Measurements from ENCODE around the gene ARL10. TPM values are rescaled to one million over a fixed set of nuclear protein-coding genes. Genes with fewer than 3 reads are reported as not detected.

The ARL10 gene
- total RNA-seq, 1 experiment from 2014 or later, result 3.8 TPM

- Mint-ChIP-seq H3K36me3 (ENCODE audit: insufficient read depth, unreplicated experiment) (peaks cover 13% of the 10 kb centered on the region), H3K27ac (ENCODE audit: unreplicated experiment) (no peak overlapping the region), H3K4me3 (ENCODE audit: low read depth, unreplicated experiment) (no peak overlapping the region), H3K4me1 (ENCODE audit: low read depth, unreplicated experiment) (peaks cover 12% of the 10 kb centered on the region), H3K27me3 (ENCODE audit: unreplicated experiment) (no peaks in the 10 kb centered on the region), H3K9me3 (ENCODE audit: low read depth, unreplicated experiment) (no peaks in the 10 kb centered on the region)
- no peak for TF ChIP-seq CTCF (IDR thresholded peaks at IDR 0.05; ENCODE audit: unreplicated experiment)
- intact Hi-C loops (cut with micrococcal nuclease; ENCODE audit: unreplicated experiment), result no loop called here
- DNase-seq, result no peak
- no TSS peak for BruUV-seq (replicated peaks)
- CTCF ChIA-PET, result no interaction called here
Measured at GRCh38 chr5:176396330-176396729, 31.0 kb downstream of the ARL10 start.

- H3K27ac Mint-ChIP-seq (ENCODE audit: unreplicated experiment), result no peak overlapping the region
- no peak for DNase-seq
- no TSS peak for BruUV-seq (replicated peaks)
- H3K4me3 Mint-ChIP-seq (ENCODE audit: low read depth, unreplicated experiment), result no peak overlapping the region
- no peaks in the 10 kb centered on the region for H3K27me3 Mint-ChIP-seq (ENCODE audit: unreplicated experiment)
- peaks cover 17% of the 10 kb centered on the region for H3K4me1 Mint-ChIP-seq (ENCODE audit: low read depth, unreplicated experiment)
- no peak for TF ChIP-seq CTCF (IDR thresholded peaks at IDR 0.05; ENCODE audit: unreplicated experiment)
- peaks cover 7% of the 10 kb centered on the region for H3K36me3 Mint-ChIP-seq (ENCODE audit: insufficient read depth, unreplicated experiment)
- intact Hi-C loops (cut with micrococcal nuclease; ENCODE audit: unreplicated experiment), result no loop called here
- CTCF ChIA-PET, result no interaction called here
- no peaks in the 10 kb centered on the region for H3K9me3 Mint-ChIP-seq (ENCODE audit: low read depth, unreplicated experiment)
Measured at GRCh38 chr5:176397736-176398420, 32.6 kb downstream of the ARL10 start.

GRCh38 chr5:176400382-176401156, 35.3 kb downstream of the ARL10 start:
- CTCF ChIA-PET, result interaction anchor here (0.9 to 1.5 kb wide), 3 partner anchors 10 to 47 kb away, joined by 4 to 5 read pairs (median 4); partner anchors contain the start of genes FAF2, HIGD2A and NOP16

More at GRCh38 chr5:176400382-176401156, 35.3 kb downstream of the ARL10 start:
- no peaks in the 10 kb centered on the region for H3K27me3 Mint-ChIP-seq (ENCODE audit: unreplicated experiment)
- H3K36me3 Mint-ChIP-seq (ENCODE audit: insufficient read depth, unreplicated experiment), result peaks cover 13% of the 10 kb centered on the region
- H3K4me3 Mint-ChIP-seq (ENCODE audit: low read depth, unreplicated experiment), result peak overlapping the region; percentile 0
- no TSS peak for BruUV-seq (replicated peaks)
- H3K4me1 Mint-ChIP-seq (ENCODE audit: low read depth, unreplicated experiment), result peaks cover 17% of the 10 kb centered on the region
- peak; percentile 65 for DNase-seq
- no peak for TF ChIP-seq CTCF (IDR thresholded peaks at IDR 0.05; ENCODE audit: unreplicated experiment)
- H3K9me3 Mint-ChIP-seq (ENCODE audit: low read depth, unreplicated experiment), result no peaks in the 10 kb centered on the region
- intact Hi-C loops (cut with micrococcal nuclease; ENCODE audit: unreplicated experiment), result no loop called here
- no peak overlapping the region for H3K27ac Mint-ChIP-seq (ENCODE audit: unreplicated experiment)
